ENCODE data around the gene IFI27L1. TPM values are rescaled to one million over a fixed set of nuclear protein-coding genes. Genes with fewer than 3 reads are reported as not detected.

Gene IFI27L1
- total RNA-seq = 19.6 TPM
- long read RNA-seq, partial matches to known transcripts = 0 of 4 reads
- long read RNA-seq, other reads (novel, unspliced or antisense) = 1 of 4 reads

- DNase-seq (ENCODE audit: low spot score) = peak; percentile 98
Observed at GRCh38 chr14:94080621-94081385, at the start of gene IFI27L1, which contains the start of gene DDX24. IFI27L1 (plus strand) TSS chr14:94081310; CDS start chr14:94096938, 15,628 bp downstream. DDX24 (minus strand) TSS chr14:94081202; CDS start chr14:94079742, 1,460 bp downstream.

GRCh38 chr14:94031883-94032279 lies 49.2 kb upstream of the IFI27L1 start:
- no peak for DNase-seq (ENCODE audit: low spot score)

- no peak for DNase-seq (ENCODE audit: low spot score)
Observed at GRCh38 chr14:94034886-94035285, 46.2 kb upstream of the IFI27L1 start.

- no peak for DNase-seq (ENCODE audit: low spot score)
Observed at GRCh38 chr14:94036313-94037167, 44.6 kb upstream of the IFI27L1 start.

- DNase-seq (ENCODE audit: low spot score) = no peak
Observed at GRCh38 chr14:94037954-94038353, 43.2 kb upstream of the IFI27L1 start.

GRCh38 chr14:94038510-94038909 lies 42.6 kb upstream of the IFI27L1 start:
- DNase-seq (ENCODE audit: low spot score) = no peak

GRCh38 chr14:94038921-94039629 lies 42.0 kb upstream of the IFI27L1 start:
- no peak for DNase-seq (ENCODE audit: low spot score)

GRCh38 chr14:94040247-94040646 lies 40.9 kb upstream of the IFI27L1 start:
- DNase-seq (ENCODE audit: low spot score) = no peak

GRCh38 chr14:94040796-94041195 lies 40.3 kb upstream of the IFI27L1 start:
- DNase-seq (ENCODE audit: low spot score) = no peak

- DNase-seq (ENCODE audit: low spot score) = no peak
Observed at GRCh38 chr14:94041551-94042346, 39.4 kb upstream of the IFI27L1 start.

GRCh38 chr14:94042433-94043091 lies 38.5 kb upstream of the IFI27L1 start:
- DNase-seq (ENCODE audit: low spot score) = peak; percentile 74

GRCh38 chr14:94043111-94043755 lies 37.9 kb upstream of the IFI27L1 start:
- peak; percentile 79 for DNase-seq (ENCODE audit: low spot score)

- peak; percentile 71 for DNase-seq (ENCODE audit: low spot score)
Observed at GRCh38 chr14:94043756-94044475, 37.2 kb upstream of the IFI27L1 start.

- peak; percentile 60 for DNase-seq (ENCODE audit: low spot score)
Observed at GRCh38 chr14:94044476-94045091, 36.5 kb upstream of the IFI27L1 start.

- DNase-seq (ENCODE audit: low spot score) = peak; percentile 14
Observed at GRCh38 chr14:94045101-94045500, 36.0 kb upstream of the IFI27L1 start.

- DNase-seq (ENCODE audit: low spot score) = peak; percentile 85
Observed at GRCh38 chr14:94045563-94046345, 35.4 kb upstream of the IFI27L1 start.

- DNase-seq (ENCODE audit: low spot score) = peak; percentile 45
Observed at GRCh38 chr14:94046696-94047250, 34.3 kb upstream of the IFI27L1 start.

All from mesenteric fat pad (tissue), 1 donor.